IPS-18c (cell line): ENCODE data around the gene OCA2.
"Not testable (repeated sequence)": the region's sequence is repeated elsewhere in the genome, so short reads cannot be mapped to it uniquely, and the experiment has no call there.

Experiments used
- H3K4me3 ChIP-seq: 2 replicates; pipeline ENCODE4 v1.7.0; 2013; ENCODE audit warnings: low read depth, mild to moderate bottlenecking, low read length, moderate library complexity; ENCODE audit not compliant: insufficient read depth
- H3K9me3 ChIP-seq: one replicate; pipeline ENCODE4 v1.6.1; 2013; ENCODE audit warnings: mild to moderate bottlenecking, low read length, moderate library complexity; ENCODE audit not compliant: control insufficient read depth, insufficient read depth

Gene OCA2

GRCh38 chr15:27961801-27962200, 137.3 kb downstream of the OCA2 start:
- no peaks in the 10 kb centered on the region for H3K9me3 ChIP-seq
- no peak overlapping the region for H3K4me3 ChIP-seq

- no peak overlapping the region for H3K4me3 ChIP-seq
- H3K9me3 ChIP-seq = peaks cover 2% of the 10 kb centered on the region
These were observed 140.1 kb downstream of the OCA2 start for GRCh38 chr15:27958911-27959578.

GRCh38 chr15:27956285-27956684, 142.8 kb downstream of the OCA2 start:
- Histone ChIP-seq H3K4me3 (no peak overlapping the region), H3K9me3 (peaks cover 2% of the 10 kb centered on the region)

- Histone ChIP-seq H3K4me3 (no peak overlapping the region), H3K9me3 (peaks cover 2% of the 10 kb centered on the region)
These were observed 144.0 kb downstream of the OCA2 start for GRCh38 chr15:27955087-27955486.

- H3K9me3 ChIP-seq, H3K4me3 ChIP-seq: not testable (repeated sequence)
These were observed 146.5 kb downstream of the OCA2 start for GRCh38 chr15:27952593-27952992.

- H3K4me3 ChIP-seq = no peak overlapping the region
- peaks cover 2% of the 10 kb centered on the region for H3K9me3 ChIP-seq
These were observed 147.8 kb downstream of the OCA2 start for GRCh38 chr15:27951191-27951890.

- Histone ChIP-seq H3K9me3 (no peaks in the 10 kb centered on the region), H3K4me3 (no peak overlapping the region)
These were observed 150.0 kb downstream of the OCA2 start for GRCh38 chr15:27949089-27949488.

GRCh38 chr15:27939246-27939645, 159.9 kb downstream of the OCA2 start:
- Histone ChIP-seq H3K9me3 (peaks cover 2% of the 10 kb centered on the region), H3K4me3 (no peak overlapping the region)

- Histone ChIP-seq H3K9me3 (no peaks in the 10 kb centered on the region), H3K4me3 (no peak overlapping the region)
These were observed 161.3 kb downstream of the OCA2 start for GRCh38 chr15:27937851-27938250.

- Histone ChIP-seq H3K4me3 (no peak overlapping the region), H3K9me3 (no peaks in the 10 kb centered on the region)
These were observed 163.0 kb downstream of the OCA2 start for GRCh38 chr15:27936164-27936563.

- Histone ChIP-seq H3K9me3 (no peaks in the 10 kb centered on the region), H3K4me3 (no peak overlapping the region)
These were observed 163.8 kb downstream of the OCA2 start for GRCh38 chr15:27935328-27935727.

GRCh38 chr15:27934782-27935181, 164.3 kb downstream of the OCA2 start:
- H3K4me3 ChIP-seq = no peak overlapping the region
- H3K9me3 ChIP-seq = no peaks in the 10 kb centered on the region

- H3K4me3 ChIP-seq = no peak overlapping the region
- no peaks in the 10 kb centered on the region for H3K9me3 ChIP-seq
These were observed 165.6 kb downstream of the OCA2 start for GRCh38 chr15:27933562-27933961.

GRCh38 chr15:27932600-27932999, 166.5 kb downstream of the OCA2 start:
- H3K4me3 ChIP-seq = no peak overlapping the region
- no peaks in the 10 kb centered on the region for H3K9me3 ChIP-seq

GRCh38 chr15:27928386-27928785, 170.7 kb downstream of the OCA2 start:
- Histone ChIP-seq H3K4me3 (no peak overlapping the region), H3K9me3 (no peaks in the 10 kb centered on the region)

GRCh38 chr15:27912283-27912682, 186.8 kb downstream of the OCA2 start:
- no peak overlapping the region for H3K4me3 ChIP-seq
- H3K9me3 ChIP-seq = no peaks in the 10 kb centered on the region

GRCh38 chr15:27906802-27907201, 192.3 kb downstream of the OCA2 start:
- Histone ChIP-seq H3K4me3 (no peak overlapping the region), H3K9me3 (no peaks in the 10 kb centered on the region)

GRCh38 chr15:27903405-27903804, 195.7 kb downstream of the OCA2 start:
- H3K9me3 ChIP-seq = no peaks in the 10 kb centered on the region
- no peak overlapping the region for H3K4me3 ChIP-seq
